GM12801 (cell line): Measurements from ENCODE around the gene CLMN.

Experiments used
- TF ChIP-seq, protein P1 (sequence below): IDR thresholded peaks from one replicate; pipeline ENCODE4 v1.5.1; 2011; ENCODE audit warnings: control low read depth; ENCODE audit not compliant: insufficient read length; ENCODE audit errors: extremely low read depth

Gene CLMN

DNA sequence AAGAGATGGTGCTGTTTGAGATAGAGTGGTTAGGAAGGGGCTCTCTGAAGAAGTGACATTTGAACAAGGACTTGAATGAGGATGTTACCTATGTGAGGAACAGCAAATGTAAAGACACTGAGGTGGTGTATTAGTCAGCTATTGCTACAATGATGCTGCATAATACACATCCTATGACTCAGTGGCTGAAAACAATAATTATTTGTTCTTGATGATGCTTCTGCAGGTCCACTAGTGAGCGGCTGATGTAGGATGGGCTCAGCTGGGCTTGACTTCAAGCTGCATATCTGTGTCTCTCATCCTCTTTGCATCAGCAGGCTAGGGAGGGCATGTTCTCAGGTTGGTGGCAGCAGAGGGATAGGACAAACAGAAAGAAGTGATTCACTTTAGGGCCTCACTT, 21.4 kb upstream of the CLMN start:
- TF ChIP-seq, protein P1, sequence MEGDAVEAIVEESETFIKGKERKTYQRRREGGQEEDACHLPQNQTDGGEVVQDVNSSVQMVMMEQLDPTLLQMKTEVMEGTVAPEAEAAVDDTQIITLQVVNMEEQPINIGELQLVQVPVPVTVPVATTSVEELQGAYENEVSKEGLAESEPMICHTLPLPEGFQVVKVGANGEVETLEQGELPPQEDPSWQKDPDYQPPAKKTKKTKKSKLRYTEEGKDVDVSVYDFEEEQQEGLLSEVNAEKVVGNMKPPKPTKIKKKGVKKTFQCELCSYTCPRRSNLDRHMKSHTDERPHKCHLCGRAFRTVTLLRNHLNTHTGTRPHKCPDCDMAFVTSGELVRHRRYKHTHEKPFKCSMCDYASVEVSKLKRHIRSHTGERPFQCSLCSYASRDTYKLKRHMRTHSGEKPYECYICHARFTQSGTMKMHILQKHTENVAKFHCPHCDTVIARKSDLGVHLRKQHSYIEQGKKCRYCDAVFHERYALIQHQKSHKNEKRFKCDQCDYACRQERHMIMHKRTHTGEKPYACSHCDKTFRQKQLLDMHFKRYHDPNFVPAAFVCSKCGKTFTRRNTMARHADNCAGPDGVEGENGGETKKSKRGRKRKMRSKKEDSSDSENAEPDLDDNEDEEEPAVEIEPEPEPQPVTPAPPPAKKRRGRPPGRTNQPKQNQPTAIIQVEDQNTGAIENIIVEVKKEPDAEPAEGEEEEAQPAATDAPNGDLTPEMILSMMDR: no peak

DNA sequence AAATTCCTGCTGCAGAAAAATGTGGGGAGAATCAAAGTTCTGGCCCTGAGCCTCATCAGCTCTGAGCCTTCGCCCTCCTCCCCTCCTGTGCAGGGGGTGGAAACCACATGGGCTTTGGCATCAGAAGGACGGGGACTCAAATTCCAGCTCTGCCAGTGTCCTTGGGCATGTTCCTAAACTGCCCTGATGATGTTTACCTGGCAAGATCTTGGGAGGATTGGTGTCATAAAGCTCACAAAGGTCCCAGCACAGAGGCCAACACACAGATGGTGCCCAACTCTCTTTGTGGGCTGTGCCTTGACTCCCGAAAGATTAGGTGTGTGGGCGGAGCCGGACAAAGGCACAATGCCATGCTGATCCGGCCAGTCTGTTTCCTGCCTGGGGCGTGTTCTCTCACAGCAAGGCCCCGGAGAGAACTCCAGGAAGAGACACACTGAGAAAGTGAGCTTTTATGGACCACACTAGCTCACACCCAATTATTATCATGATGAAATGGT, 20.5 kb upstream of the CLMN start:
- TF ChIP-seq, protein P1: no peak

DNA sequence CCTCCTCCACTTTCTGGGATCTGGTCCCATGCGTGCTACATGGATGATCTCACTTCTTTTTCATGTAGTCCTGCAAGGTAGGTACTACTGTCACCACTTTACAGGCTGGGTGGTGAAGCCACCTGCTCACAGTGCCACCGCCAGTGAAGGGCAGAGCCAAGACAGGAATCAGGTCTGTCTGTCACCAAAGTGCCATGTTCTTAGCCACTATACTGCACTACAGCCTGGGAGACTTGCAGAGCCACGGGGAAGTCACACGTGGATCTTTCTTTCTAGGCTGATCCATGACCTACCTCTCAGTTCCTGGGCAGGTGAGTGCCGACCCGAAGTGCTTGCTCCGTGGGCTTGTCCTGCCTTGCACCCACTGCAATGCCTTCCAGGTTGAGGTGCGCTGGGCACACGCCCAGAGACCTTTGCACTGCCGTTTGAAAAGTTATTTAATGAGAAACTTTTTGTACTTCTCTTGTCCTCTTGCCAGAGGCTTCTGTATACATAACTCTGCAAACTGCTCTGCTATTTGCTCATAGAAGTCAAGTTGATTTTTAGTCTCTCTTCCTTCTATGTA, 19.7 kb upstream of the CLMN start:
- TF ChIP-seq, protein P1: no peak

DNA sequence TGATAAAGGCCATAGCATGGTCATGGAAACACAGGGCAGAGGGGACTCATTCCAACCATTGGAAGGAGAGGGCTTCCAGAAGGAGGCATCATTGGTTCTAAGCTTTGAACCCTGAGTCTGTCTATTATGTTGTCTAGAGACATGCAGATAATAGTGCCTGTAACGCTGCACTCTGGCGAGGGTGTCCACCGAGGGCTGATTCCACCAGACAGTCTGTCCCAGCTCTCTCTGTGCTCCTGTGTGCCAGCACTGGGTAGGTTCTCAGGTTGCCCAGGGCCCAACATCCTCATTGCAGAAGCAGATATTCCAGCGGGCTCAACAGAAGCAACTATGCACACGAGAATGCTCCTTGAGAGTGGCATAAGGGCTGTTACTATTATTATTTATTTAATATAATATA, 18.7 kb upstream of the CLMN start:
- TF ChIP-seq, protein P1: no peak

DNA sequence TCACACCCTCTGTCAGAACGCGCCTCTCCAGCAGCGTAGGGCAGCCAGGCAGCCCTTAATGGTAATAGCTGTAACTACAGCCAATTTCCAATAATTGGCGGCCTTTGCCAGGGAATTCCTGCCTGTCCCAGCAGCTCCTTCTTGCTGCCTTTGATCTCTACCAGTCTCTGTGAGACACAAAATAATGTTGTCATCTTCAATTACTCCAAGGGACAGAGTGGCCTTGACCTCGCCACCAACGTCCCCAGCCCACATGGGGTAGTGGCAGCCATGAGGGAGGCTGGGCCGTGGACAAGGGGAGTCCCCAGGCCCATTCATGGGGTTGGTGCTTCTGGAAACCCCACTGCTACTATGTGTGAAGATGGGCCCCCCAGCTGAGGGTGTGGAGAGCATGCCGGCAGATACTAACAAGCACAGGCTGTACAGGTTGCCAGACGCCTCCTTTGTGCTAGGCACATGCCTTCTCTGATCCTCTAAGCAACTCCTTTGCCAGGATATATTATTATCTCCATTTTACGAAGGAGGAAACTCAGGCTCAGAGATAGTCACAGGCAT, 17.4 kb upstream of the CLMN start:
- TF ChIP-seq, protein P1: no peak

DNA sequence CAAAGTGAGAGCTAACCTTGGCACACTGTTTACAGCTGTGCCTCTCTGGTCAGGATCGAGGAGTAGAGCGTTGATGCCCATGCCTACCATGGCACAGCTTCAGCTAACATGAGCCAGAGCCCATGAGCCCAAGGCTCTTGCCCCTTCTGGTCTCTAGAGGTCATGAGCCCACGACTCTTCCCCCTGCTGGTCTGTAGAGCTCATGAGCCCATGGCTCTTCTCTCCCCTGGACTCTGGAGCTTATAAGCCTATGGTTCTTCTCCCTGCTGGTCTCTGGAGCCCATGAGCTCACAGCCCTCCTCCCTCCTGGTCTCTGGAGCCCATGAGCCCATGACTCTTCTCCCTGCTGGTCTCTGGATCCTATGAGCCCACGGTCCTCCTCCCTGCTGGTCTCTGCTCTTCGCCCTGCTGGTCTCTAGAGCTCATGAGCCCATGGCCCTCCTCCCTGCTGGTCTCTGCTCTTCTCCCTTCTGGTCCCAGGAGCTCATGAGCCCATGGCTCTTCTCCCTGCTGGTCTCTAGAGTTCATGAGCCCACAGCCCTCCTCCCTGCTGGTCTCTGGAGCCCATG, 16.6 kb upstream of the CLMN start:
- TF ChIP-seq, protein P1: no peak

DNA sequence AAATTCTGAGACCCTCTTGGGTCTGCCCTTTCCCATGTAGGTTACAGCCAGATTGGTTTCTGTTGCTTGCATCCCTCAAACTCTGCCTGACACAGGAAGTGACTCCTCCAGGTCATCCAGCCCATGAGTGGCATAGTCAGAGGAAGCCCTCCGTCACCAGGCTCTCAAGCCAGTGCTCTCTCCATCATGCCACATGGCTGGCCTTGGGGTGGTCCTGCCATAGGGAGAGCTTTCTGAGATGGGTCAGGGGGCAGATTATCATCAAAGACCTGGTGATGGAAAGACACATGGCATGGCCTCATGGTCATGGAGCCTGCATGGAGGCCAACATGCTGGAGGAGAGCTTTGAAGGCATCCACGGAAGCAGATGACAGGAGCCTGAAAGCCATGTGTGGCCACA, 15.4 kb upstream of the CLMN start:
- TF ChIP-seq, protein P1: no peak
